GM18517 (cell line): ENCODE measurements around the gene ATP8B2.
A peak's percentile ranks its signal among the peaks of the same experiment; 100 is the strongest.
"Not testable (repeated sequence)": the region's sequence is repeated elsewhere in the genome, so short reads cannot be mapped to it uniquely, and the experiment has no call there.

Experiments
- ATAC-seq: cut with Tn5 transposase; IDR thresholded peaks from one replicate; pipeline ENCODE4 v1.9.1; 2021; ENCODE audit warnings: mild to moderate bottlenecking, moderate library complexity; ENCODE audit not compliant: unreplicated experiment

ATP8B2 gene

GRCh38 chr1:154324669-154325582, at the start of gene ATP8B2:
TSS of gene ATP8B2 (plus strand) at chr1:154325525. CDS start at chr1:154328142, 2,617 bp downstream.
- peak; percentile 49 for ATAC-seq

- ATAC-seq, result no peak
Measured at GRCh38 chr1:154276797-154277196, 48.5 kb upstream of the ATP8B2 start.

- ATAC-seq, result not testable (repeated sequence)
Measured at GRCh38 chr1:154287591-154287990, 37.7 kb upstream of the ATP8B2 start.

GRCh38 chr1:154288661-154289060, 36.7 kb upstream of the ATP8B2 start:
- no peak for ATAC-seq

- no peak for ATAC-seq
Measured at GRCh38 chr1:154290921-154291320, 34.4 kb upstream of the ATP8B2 start.

GRCh38 chr1:154295408-154296235, 29.7 kb upstream of the ATP8B2 start:
- ATAC-seq, result no peak

- ATAC-seq, result no peak
Measured at GRCh38 chr1:154301582-154301981, 23.7 kb upstream of the ATP8B2 start.

- ATAC-seq, result no peak
Measured at GRCh38 chr1:154304664-154305337, 20.5 kb upstream of the ATP8B2 start.

GRCh38 chr1:154306151-154306550, 19.2 kb upstream of the ATP8B2 start:
- no peak for ATAC-seq

GRCh38 chr1:154307670-154308270, 17.6 kb upstream of the ATP8B2 start:
- not testable (repeated sequence) for ATAC-seq

GRCh38 chr1:154309136-154309535, 16.2 kb upstream of the ATP8B2 start:
- ATAC-seq, result not testable (repeated sequence)

- not testable (repeated sequence) for ATAC-seq
Measured at GRCh38 chr1:154312229-154313065, 12.9 kb upstream of the ATP8B2 start.

GRCh38 chr1:154313066-154313356, 12.3 kb upstream of the ATP8B2 start:
- ATAC-seq, result no peak

GRCh38 chr1:154314226-154314625, 11.1 kb upstream of the ATP8B2 start:
- not testable (repeated sequence) for ATAC-seq

GRCh38 chr1:154316704-154317103, 8.6 kb upstream of the ATP8B2 start:
- no peak for ATAC-seq

- no peak for ATAC-seq
Measured at GRCh38 chr1:154318386-154318785, 6.9 kb upstream of the ATP8B2 start.

- no peak for ATAC-seq
Measured at GRCh38 chr1:154320882-154321608, 4.3 kb upstream of the ATP8B2 start, which contains the start of gene AQP10. TSS of gene AQP10 (plus strand) at chr1:154321093. CDS start at chr1:154321156, 63 bp downstream.

GRCh38 chr1:154321609-154321934, 3.8 kb upstream of the ATP8B2 start:
- not testable (repeated sequence) for ATAC-seq

- no peak for ATAC-seq
Measured at GRCh38 chr1:154323493-154323892, 1.8 kb upstream of the ATP8B2 start.
